LNCAP (cell line): ENCODE results near the gene SMAGP.

Experiments
- CTCF ChIP-seq: fragments of 450-650 bp; IDR thresholded peaks from 2 replicates; pipeline ENCODE4 v1.5.1; 2017; ENCODE audit warnings: mild to moderate bottlenecking

Gene SMAGP

GRCh38 chr12:51197736-51198567 is 72.3 kb downstream of the SMAGP start:
- TF ChIP-seq CTCF = no peak

GRCh38 chr12:51196547-51196946 is 73.7 kb downstream of the SMAGP start:
- TF ChIP-seq CTCF = no peak

GRCh38 chr12:51195841-51196240 is 74.4 kb downstream of the SMAGP start:
- no peak for TF ChIP-seq CTCF
